GM18511 (cell line): Measurements from ENCODE around the gene CISTR.
"Not testable (repeated sequence)": the region's sequence is repeated elsewhere in the genome, so short reads cannot be mapped to it uniquely, and the experiment has no call there.

Source experiments
- ATAC-seq: cut with Tn5 transposase; IDR thresholded peaks from one replicate; pipeline ENCODE4 v1.9.1; 2021; ENCODE audit warnings: mild to moderate bottlenecking, moderate library complexity; ENCODE audit not compliant: unreplicated experiment

The CISTR gene

DNA sequence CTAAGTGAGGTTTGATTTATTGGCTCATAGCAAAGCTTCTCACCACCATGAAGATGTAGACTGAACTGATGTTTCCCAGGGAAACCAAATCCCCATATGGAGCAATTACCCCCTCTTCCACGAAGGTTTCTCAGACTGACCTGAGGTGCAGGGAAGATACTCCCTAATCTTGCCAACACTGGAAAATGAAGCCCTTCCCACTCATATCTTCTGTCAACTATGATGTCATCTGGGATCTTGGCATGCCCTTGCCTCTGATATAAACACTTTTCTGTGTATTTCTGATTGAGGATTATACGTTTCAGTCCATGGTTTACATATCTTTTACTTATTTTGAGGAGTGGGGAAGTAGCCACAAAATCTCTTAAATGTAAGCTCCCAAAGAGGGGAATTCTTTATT lies 14.1 kb upstream of the CISTR start:
- ATAC-seq, result no peak

DNA sequence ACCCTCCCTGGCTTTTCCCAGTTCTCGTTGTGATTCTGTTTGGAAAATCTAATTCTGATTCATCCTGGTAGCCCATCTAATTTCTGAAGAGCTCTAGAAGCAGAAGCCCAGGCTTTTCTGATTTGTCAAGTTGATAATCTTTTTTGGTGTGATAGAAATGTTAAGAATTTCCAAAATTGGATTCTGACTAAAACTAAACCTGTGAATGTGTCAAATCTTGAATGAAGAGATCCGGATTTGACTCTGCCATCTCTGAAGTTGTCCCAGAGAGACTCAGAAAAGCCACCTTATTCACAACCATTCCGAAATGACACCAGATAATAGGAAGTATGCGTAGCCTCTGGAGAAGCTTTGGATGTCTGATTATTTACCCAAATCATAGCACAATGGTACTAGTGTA lies 12.8 kb upstream of the CISTR start:
- ATAC-seq, result no peak

DNA sequence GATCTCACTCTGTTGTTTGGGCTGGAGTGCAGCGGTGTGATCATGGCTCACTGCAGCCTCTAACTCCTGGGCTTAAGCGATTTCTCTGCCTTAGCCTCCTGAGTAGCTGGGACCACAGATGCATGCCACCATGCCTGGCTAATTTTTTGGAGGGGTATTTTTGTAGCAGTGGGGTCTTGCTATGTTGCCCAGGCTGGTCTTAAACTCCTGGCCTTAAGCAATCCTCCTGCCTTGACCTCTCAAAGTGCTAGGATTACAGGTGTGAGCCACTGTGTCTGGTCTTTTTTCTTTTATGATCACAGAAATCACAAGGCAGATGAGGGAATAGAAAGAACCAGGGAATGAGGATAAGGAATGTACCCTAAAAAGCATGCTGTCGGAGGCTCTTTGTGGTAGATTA lies 11.0 kb upstream of the CISTR start:
- ATAC-seq, result not testable (repeated sequence)

DNA sequence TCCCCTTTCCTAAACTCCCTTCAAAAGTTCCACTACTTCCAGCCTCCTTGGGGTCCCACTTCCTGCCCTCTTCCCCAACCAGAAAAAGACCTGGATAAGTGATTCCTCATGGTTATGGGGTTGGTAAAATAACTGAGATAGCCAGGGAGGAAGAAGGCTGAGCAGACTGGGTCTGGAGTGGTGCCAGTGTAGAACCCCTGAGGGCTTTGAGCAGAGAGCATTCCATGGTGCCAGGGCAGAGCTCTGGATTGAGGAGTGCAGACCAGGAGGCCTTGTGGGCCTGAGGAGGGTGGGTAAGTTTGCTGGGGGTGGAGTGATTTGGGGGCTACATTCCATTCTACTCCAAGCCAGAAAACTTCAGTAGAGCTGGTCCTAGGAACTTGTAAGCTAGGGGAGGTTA lies 9.5 kb upstream of the CISTR start:
- no peak for ATAC-seq

DNA sequence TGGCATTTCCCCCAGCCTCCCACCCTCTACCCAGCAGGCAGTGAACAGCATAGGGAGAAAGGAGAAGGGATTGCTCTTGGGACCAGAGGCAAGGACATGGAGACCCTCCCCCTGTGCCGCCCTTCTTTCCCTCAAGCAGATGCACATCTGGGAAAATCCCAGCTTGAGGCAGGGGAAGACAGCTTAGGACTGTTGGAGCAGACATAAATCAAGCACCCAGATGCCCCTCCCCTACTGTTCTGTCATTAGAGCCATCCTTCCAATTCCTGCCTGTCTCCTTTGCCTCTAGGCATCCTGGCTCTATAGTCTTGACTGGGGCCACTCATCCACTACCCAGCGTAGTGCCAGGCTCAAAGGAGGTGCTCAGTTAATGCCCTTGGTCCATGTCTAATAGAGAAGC lies 7.5 kb upstream of the CISTR start:
- ATAC-seq, result no peak

DNA sequence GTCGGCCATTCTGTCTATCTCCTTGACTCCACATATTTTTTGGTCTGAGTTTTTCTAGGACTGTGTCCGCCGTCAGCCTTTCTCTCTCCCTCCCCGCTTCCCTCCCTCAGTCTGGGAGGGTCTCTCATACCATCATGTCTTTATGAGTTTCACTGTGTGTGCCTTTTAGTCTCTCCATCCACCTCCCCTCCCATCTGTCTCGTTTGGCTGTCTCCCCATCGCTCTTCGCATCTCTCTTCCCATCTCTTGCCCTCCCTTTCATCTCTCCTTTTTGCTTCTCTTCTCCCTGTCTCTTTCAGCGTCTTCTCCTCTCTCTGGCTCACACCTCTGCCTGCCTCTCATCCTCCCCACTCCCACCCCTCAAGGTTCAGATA lies 6.9 kb upstream of the CISTR start:
- ATAC-seq, result no peak

DNA sequence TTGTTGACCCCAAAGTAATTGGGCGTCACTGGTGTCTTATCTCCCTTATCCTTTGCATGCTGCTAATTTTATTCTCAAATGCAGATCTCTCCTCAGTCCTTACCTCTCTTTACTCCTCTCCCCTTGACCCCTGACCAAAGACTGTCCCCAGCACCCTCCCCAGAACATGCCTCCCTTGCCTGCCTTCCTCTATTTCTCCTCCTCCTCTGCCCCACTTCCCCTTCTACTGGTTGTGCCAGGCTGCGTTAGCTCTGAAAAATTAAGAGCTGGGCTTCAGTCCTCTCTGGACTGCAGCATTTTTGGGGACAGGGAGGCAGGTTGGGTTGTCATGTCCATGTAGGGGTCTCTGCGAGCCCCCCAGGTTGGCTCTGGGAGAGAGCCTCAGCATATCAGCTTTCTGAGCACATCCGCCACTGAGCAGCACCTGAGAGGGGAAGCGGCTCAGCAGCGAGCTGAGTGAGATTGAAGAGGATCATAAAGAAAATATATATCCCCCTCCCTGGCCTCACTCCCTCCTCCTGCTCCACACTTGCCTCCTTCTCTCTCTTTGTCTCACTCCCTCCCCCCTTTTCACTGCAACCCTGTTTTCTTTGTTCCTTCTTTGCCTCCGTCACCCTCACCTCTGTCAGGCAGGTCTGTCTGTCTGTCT lies 6.4 kb upstream of the CISTR start:
- ATAC-seq, result no peak

DNA sequence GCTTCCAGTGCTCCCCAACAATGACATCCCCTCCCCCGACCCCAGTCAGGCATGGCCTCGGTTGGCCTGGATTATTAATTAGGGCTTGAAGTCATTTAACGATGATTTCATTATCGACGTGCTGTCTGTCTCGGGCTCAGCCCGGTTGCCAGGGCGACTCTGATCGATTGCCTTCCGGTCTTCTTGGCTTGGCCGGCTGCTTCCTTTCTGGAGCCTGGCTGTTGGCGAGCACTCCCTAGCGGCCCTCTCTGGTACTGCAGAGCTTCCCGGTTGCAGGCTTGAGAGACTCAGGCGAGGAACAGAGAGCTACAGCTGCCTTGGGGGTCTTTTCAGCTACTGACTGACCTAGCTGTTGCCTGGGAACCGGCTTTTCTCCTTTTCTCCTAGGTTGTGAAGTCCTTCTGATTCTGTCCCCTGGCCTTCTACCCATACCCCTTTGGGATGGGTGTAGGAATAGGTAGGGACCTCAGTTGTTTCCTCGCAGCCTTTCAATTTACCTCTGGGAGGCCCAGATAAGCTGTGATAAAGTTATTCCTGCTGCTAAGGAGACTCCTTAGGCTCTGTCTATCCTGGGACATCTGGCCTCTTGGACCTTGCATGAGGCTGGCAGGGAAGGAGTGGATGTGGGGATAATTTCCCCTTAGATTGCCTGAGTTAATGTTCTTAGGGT lies 5.5 kb upstream of the CISTR start:
- peak; percentile 79 for ATAC-seq

DNA sequence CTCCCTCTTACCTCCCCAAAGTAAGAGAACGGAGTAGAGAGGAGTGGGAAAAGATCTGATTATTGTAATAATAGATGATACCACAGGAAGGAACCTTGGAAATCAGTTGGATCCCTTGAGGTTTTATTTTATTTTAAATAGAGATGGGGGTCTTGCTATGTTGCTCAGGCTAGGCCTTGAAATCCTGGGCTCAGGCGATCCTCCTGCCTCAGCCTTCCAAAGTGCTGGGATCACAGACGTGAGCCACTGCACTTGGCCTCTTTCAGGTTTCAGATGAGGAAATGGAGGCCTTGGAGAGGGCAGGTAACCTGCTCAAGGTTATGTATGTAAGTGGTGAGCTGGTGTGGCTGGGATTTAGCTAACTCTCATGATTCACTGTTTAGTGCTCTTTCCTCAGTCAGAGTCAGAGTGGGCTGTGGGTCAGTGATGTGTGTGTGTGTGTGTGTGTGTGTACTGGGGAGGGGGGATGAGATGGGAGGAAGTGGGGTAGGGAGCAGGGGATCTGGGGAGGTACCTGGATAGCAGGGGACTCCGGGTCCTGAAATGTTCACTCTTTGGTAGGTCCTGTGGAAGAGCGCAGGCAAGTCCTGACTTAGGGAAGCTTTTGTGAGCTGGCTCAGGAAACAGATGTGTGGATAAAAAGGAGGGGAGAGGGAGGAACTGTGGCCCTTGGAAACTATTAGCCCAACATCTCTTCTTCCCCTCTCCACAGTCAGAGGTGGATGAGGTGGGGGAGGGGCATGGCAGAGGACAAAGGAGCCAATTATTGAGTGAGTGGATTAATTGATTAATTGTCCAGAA lies 4.7 kb upstream of the CISTR start:
- peak; percentile 3 for ATAC-seq

DNA sequence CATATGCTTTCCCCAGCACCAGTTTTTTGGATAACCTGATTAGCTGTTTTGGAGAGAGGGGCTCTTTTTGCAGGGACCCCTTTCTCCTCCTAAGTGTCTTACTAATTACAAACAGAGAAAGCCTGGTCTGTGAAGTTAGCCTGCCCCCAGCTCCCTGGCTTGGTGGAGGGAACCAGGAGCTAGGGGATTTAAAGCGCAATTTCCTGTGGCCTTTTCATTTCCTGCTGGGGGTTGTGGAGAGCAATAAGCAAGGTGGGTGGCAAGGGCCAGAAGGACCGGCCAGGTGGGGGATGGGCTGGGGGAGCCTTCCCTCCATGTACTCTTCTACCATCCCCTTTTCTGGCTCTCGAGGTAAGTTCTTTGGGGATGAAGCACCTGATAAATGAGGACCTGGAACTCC lies 4.1 kb upstream of the CISTR start:
- no peak for ATAC-seq

DNA sequence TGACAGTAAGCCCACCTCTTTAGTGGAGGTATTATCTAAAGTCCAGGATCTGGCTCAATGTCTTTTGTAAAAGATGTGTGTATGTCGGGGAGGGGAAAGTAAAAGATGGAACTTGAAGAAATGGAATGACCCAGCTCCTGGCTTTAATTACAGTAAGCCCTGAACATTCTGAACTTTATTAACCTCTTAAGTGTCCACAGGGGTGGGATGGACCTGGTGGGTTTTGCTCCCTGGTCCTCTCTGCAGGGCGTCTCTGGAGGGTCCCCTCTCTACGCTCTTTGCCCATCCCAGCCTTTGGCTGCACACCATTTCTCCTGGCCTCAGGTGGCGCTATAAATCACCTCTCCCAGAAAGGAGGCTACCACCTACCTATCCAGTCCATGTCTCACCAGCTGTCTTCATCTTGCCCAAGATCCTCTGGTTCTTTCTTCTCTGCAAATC lies 3.7 kb upstream of the CISTR start:
- ATAC-seq, result no peak

DNA sequence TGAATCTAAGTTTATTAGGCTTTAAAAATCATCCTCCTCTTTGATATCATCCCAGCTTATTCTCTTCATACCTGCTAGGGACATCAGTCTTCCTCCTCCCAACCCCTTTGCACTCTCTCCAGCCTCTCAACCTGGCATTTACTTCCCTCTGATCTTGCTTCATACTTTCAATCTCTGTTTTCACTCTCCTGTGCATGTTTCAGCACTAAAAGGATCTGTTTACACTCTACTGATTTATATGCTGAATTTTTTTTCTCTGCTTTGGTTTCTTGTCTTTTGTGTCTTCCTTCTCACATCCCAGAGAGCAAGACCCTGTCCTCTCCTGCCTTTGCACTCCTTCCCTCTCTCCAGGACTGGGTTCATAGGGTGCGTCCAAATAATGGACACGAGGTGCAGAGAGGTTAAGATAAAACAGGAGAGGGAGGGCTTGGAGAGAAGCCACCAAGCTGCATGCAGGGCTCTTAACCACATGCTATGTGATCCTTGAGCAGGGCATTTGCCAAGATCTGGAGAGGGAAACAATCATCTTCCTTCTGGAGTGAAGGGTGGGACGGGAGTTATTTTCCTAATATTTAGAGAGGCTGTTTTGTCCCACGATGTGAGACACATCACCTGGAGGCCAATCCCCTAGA lies 3.0 kb upstream of the CISTR start:
- no peak for ATAC-seq

DNA sequence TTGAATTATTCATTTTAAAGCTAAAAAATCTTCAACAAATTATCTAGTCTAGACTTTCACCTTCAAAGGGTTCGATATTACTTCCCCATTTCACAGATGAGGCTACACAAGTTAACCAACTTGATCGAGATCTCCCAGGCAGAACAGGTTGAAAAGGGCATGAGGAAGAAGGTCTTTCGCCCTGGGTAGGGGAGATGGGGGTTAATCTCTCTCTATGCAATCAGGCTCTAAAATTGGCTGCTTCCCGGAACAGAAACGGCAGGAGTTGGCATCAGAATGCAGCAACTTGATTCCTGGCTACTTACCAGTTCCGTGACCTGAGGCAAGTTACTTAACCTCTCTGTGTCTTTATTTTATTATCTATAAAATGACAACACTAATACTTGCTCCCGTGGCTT lies 2.4 kb upstream of the CISTR start:
- no peak for ATAC-seq

DNA sequence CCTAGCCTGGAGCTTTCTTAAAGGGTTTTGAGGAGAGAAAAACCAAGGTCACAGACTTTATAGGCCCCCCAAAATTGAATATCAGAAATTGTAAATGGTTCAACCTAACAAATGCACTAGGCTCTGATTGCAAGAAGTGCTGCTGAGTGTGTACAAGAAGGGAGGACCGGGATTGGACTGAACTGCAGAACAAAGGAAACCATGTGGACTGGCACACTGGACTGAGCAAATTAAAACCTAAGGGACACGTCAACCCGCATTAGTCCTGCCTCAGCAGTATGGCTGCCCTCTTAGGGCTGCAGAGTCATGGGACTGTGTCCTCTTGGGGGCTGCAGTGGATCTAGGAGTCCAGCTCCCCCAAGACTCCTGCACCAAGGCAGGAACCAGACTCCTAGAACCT lies 842 bp upstream of the CISTR start:
- ATAC-seq, result no peak

DNA sequence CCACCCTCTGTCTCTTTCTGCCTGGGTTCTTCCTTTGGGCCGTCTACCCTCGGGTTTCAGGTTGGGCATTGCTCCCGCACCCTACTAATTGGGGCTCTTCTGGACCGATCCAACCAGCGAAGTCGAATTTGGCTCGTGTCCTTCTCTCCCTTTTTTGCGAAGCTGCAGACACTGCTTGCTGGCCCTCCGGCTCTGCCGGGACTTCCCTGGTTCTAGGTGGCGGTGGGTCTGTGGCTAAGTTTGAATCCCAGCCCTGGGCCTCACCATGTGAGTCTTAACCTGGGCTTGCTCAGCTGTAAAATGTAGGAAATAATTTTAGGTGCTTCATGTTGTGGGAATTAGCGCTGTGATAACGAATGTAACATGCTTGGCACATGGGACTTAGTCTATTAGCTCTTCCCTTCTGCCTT lies 418 bp upstream of the CISTR start:
- no peak for ATAC-seq

DNA sequence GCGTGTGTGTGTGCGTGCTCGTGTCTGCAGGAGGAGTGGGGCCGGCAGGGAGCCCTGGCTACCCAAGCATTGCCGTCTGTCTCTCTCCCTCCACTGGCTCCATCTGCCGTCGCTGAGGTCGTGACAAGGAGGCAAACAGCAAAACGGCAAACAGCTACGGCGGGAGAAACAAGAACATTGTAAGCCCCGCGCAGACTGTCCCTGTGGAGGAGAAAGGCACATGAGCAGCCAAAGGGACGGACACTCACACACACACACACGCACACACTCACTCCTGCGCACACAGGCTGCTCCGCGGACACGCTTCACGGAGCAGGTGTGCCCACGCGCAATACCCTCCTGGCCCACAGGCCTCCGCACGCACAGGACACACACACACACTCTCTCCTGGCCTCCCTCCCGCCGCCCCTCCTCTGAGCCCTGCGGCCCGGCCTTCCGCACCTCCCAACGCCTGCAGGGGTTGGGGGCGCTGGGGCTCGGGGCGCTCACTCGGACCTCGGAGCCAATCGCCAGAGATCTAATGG lies 905 bp downstream of the CISTR start:
- ATAC-seq, result peak; percentile 43

DNA sequence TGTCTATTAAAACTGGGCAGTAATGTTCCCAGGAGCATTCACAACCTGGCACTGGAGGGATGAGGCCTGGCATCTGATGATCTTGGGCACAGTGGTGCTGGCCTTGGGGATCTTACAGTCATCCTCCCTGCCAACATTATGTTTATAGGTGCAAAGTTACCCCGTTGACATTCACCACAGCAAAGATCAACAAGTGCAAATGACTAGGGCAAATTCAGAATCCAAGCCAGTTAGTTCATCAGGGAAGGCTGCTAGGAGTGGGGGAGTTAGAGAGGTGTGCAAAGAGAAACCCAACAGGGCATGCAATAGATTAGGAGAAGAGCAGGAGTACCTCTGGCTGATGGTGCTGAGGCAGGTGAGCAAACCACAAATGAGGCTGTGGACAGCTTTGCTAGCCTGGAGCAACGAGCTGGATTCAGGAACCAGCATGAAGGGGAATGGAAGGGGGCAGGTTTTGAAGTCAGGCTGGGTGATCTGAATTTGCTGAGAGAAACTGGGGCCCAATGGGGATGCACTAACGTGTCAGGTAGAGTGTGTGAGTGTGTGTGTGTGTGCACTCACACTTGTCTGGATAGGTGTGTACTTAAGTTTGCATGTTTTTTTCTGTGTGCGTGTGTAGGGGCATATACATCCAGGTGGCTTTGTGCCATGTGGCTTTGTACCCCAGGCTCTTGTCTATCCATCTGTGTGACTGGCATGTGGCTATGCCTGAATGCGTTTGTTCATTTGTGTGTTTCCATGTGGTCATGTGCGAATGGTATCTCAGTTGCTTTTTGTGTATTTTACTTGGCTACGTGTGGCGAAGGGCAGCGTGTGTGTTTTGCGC lies 1.6 kb downstream of the CISTR start:
- no peak for ATAC-seq

DNA sequence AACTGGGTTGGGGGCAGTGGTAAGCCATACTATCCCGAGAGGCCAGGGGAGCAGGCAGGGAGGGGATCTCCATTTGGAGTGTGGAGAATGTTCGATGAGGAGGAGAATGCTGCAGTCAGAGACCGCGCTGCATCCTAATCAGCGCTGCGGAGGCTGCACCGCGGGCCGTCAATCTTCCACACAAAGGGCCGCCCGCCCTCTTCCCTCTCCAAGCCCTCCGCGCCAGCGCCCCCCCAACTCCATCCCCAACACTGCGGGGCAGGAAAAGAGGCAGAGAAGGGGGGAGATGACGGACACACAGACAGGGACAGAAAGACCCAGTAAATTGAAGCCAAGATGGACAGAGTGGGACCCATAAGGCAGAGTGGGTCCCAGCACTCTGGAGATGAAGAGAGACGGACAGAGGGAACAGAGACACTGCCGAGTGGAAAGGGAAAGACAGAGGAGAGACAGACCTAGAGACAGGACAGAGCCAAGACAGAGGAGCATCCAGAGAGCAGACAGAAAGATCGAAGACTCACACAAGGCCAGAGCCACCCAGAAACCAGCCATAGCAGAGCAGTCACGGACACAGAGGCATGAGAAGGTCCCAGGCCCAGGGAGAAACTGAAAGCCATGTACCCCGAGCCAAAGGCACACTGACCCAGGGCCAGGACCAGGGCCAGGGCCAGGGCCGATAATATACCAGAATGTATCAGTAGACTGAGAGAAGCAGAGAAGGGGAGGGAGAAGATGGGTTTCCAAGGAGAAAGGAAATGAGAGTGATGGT lies 3.5 kb downstream of the CISTR start:
- no peak for ATAC-seq

DNA sequence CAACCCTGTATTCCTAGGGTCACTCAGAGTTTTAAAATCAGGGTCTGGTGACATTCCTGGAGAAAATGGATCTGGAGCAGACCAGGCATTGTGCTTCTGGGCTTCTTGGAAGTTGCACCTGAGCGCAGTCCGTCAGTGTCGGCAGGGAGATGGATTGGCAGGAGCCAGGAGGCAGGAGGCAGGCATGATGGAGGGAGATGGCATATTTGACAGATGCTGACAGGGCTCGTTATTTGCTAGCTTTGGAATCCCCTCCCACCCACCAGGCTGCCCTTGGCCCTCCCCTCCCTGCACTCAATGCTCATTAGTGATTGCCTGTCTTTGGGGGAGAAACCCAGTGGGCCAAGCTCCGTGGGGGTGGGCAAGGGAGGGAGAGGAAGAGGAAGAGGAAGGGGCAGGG lies 4.7 kb downstream of the CISTR start:
- ATAC-seq, result no peak

DNA sequence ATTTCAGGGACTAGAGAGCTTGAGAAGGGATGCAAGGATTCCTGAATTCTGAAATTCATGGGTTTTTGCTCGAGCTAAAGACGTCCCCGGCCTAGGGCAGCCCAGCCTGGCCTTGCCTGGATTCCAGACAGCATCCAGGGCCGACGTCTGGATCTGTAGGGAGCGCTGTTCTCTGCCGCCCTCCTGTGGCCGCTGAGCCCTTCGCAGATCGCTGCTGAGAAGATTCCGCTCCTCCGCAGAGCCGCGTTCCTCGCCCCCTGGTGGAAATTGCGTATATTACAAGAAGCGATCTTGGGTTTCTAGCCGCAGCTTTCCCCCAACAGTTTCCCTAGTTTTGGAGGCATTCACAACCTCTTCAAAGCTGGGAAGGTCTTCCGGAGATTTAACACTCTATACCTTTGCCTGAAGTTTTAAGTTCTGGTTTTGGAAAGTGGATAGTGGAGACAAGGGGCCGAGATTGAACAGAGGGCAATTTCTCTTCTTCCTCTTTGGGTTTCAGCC lies 5.1 kb downstream of the CISTR start:
- peak; percentile 32 for ATAC-seq
